ENCODE data around the gene CD82.

The CD82 gene

DNA sequence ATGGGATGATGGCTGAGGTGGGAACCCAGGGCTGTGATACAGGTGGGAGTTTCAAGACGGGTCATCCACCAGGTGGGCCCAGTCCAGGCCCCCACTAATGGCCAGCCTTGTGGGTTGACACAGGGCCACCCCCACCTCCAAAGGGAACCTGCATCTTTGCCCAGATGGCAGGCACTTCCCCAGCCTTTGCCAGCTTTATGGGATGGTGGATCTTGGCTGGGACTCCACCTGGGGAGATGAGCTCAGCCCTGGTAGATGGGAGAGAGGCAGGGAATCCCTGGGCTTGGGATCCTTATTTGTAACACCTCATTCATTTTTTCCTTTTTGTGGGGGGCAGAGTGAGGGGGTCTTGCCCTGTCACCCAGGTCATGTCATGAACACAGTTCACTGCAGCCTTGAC, 33.4 kb downstream of the CD82 start:
- DNase-seq (ENCODE audit: low spot score) = no peak

DNA sequence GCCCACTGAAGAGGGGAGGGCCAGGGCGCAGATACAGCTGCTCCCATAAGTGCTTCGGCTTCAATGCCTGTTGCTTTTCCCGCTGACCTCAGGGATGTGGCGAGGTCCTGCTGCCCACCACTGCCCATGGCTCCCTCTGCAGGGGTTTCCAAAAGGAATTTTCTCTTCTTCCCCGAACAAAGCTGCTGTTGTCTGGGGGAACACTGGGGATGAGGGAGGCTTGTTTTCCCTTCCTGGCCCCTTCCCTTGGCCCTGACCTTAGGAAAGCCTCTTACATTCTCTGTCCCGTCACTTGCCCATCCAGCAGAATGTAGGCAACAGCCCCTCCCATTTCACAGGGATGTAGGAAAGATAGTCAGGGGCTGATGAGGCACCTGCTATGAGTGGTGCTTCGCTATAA, 34.8 kb downstream of the CD82 start:
- no peak for DNase-seq (ENCODE audit: low spot score)

DNA sequence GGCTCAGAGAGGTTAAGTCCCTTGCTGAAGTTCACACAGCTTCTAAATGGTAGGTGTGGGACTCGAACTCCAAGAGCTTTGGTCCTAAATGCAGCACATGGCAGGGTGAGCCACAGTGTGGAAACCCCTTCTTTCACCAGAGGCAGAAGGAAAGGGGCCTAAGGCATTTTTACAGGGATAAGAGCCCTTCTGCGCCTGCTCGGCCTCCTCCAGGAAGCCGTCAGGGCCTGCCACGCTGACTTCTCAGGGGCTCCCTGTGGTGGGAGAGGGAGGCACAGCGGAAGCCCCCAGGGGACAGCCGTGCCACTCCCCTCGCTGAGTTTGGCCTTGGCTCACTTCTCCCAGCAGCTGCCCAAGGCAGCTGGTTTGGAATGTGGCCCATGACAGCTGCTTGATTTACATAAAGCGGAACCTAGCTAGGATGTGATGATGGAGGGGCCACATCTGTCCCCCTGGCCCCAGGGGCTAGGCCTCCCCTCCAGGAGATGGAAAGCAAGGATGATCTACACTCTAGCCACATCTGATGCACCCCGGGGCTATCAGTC, 35.4 kb downstream of the CD82 start:
- no peak for DNase-seq (ENCODE audit: low spot score)

DNA sequence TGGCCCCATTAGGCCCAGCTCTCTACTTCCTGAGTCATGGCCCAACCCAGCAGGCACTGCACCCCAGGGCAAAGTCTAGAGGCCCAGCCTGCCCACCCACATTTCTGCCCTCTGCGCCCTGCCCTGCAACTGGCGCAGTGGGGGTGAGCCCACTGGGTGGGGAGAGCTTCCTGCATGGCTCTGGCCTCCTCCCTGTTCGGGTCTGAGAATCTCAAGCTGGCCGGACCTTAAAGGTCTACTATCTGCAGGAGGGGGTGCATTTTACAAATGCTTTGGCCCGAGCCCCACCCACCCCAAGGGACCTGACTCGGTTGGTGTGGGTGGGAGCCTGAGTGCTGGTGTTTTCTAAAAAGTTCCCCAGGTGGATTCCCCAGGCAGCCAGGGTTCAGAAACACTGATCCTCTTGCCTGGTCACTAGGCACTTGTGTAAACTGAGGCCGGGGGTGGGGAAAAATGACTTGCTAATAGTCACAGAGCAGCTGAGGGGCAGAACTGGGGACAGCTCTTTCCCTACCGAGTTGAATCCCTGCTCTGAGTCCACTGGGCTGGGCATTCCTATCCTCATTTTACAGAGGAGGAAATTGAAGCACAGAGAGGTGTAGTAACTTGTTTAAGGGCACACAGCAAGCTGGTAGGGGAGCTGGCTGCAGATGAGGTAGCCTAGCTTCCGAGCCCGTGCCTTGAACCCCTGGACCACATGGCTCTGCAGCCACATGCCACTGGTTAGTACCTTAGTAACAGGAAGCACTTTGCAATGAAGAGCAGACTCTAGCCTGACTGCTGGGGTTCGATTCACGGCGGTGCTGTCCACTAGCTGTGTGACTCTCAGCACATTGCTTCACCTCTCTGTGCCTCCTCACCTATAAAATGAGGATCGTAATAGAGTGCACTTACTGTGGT, 36.3 kb downstream of the CD82 start:
- no peak for DNase-seq (ENCODE audit: low spot score)

DNA sequence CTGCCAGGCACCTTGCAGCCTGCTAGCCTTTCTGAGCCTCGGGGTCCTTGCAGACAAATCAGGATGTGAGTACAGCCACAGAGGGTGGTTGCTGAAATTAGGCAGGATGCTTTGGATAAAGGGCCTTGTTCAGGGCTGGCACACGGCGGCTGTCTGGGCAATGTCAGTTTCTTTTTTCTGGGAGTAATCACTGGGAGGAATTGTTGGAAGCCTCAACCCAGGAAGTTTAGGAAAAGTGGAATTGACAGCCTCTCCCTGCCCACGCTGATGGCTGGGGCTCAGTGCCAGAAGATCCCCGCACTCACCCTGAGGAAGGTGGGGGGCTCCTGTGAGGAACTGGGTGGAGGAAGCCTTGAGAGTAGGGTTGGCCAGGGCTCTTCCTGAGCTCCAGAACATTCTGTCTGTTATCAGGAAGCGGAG, 37.4 kb downstream of the CD82 start:
- no peak for DNase-seq (ENCODE audit: low spot score)

DNA sequence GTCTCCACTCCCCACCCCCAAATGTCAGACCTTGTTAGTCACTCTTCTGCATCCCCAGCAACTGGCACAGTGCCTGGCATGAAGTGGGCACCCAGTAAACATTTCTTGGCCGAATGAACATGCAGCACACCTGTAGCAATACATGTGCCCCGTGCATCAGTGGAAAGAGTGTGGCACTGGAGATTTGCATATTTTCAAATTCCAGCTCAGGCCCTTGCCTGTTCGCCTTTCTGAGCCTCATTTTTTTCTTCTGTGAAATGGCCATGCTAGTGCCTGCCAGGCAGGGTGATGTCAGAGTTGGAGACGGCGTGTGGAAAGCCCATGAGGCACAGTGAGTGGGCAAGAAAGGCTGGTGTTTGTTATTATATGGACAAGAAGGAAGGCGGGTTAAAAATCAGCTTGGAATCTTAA, 38.7 kb downstream of the CD82 start:
- DNase-seq (ENCODE audit: low spot score) = no peak

DNA sequence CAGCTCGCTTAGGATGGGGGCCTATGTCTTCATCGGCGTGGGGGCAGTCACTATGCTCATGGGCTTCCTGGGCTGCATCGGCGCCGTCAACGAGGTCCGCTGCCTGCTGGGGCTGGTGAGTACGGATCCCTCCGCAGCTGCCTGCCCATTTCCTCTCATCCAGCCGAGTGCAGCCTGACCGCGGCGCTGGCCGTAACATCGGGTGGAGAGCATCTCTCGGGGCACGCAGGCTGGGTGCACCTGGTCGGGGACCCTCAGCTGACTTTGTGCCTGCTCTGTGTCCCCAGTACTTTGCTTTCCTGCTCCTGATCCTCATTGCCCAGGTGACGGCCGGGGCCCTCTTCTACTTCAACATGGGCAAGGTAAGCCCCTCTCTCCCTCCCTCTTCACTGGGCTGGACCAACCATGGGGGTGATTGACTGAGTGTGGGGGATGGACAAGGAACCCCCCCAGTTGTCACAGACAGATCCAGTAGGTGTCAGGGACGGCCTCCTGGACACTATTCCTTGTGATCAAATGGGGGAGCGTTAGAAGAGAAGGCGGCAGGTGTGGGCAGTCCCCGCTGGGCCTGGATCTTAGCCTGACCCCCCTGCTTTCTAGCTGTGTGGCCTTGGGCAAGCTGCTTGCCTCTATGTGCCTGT, 39.7 kb downstream of the CD82 start:
- DNase-seq (ENCODE audit: low spot score) = no peak

DNA sequence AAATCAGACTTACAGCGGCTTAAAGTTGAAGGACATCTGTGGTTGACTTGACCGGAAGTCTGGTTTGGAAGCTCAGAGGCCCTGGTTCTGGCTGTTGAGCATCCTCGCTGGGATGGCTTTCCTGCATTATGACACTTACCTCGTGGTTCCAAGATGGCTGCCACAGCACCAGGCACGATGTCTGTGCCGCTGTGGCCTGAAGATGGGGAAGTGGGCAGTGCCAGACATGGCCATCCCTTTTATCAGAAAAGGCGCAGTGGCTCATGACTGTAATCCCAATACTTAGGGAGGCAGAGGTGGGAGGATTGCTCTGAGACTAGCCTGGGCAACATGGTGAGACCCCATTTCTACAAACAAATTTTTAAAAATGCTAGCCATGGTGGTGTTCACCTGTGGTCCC, 40.5 kb downstream of the CD82 start:
- no peak for DNase-seq (ENCODE audit: low spot score)

DNA sequence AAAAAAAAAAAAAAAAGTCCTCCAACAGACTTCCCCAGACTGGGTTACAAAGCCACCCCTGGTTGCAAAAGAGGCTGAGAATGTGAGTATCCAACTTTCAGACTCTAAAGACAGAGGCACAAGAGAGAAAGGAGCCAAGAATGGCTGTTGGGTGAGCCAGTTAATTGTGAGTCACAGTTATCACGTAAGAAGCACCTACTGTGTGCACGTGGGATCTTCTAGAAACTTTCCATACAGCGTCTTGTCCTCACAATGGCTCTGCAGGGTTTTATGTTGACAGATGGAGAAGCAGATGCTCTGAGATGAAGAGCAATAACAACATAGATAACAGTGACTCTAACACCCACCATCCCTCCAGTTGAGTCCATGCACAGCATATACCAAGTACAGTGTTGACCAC, 41.0 kb downstream of the CD82 start:
- DNase-seq (ENCODE audit: low spot score) = no peak

DNA sequence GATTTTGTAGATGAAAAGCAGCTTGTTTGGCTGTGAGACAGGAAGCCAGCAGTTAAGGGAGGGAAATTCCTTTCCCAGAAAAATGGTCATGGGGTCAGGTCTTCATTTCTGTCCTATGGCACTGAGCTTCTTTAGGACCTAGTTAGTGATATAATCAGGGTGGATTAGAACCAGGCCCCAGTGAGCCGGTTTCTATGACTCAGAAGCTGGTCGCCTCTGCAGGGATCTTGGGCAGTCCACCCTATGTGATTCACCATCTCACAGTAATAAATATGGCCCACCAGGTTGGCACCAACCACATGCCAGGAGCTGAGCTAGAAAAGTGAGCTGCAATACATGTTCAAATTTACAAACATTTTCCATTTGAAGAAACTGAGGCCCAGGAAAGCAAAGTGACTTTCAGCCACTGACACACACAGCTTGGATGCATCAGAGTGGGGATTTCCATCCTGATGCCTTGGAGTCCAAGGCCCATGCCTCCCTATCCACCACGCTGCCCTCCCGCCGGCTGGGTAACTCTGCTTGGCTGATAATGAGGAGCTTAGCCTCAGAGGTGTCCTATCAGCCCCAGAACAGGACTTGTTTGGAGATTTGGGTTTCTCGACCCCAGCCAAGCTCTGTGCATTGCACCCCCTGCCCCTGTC, 42.0 kb downstream of the CD82 start:
- no peak for DNase-seq (ENCODE audit: low spot score)

DNA sequence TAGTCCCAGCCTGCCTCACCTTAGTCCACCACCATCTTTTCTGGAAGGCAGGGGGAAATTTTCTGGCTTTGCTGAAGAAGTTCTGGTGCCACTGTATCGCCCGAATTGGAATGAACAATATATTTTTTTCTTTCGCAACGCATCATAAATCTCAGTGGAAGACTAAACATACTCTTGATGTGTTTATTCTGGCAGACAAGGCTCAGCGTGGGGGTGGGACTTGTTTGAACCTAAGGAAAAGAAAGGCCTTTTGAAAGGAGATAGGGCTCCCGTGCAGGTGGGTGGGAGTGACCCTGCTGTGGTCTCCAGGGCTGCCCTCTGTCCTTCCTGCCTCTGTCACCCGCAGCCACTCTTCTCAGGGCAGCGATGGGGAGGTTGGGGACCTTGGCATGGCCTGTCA, 42.5 kb downstream of the CD82 start:
- no peak for DNase-seq (ENCODE audit: low spot score)

DNA sequence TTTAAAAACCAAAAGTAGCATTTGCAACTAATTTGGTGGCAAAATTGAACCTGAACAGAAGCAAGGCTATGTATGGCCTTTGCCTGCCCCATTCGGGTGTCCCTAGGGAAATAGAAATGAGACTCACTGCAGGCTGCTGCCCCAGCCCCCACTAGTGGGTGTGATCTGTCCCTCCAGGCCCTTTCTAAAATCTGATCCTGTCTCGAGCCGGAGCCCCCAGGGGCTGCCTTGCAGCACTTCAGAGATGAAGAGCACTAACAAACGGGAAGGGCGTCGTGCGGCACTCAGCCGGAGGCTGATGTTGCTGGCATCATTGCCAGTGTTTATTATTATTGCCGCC, 43.2 kb downstream of the CD82 start:
- no peak for DNase-seq (ENCODE audit: low spot score)

DNA sequence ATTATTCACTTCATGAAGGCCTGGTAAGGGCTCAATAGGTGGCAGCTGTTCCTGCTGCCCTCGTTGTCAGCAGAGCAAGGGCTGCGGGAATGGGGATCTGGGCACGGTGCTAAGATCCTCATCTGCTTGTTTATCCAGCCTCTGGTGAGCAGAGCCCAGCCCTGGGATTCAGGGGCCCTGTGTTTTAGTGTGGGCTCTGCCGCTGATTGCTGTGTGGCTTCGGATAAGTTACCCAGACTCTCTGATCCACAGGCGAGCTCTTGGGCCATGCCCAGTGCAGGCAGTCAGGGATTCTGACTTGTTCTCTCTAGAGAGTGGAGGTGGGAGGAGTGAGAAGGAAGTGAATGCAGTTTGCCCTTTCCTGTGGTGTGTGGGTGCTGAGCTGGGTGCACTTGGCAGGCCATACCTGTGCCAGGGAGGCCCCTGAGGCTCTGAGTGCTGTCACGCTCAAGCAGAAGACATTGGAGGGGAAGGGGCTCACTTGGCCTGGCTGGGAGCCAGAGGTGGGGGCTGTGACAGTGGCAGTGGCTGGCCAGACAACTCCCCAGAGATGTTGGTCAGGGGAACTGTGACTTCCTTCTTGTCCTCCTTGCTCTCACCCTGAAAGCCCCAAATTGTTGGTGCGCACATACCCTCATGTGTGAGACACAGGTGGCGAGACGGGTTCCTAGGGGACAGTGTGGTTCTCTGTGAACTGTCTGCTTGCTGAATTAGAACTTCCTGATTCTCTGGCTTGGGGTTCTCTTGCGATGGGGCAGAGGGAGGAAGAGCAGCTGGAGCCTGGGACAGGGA, 43.7 kb downstream of the CD82 start:
- DNase-seq (ENCODE audit: low spot score) = no peak

DNA sequence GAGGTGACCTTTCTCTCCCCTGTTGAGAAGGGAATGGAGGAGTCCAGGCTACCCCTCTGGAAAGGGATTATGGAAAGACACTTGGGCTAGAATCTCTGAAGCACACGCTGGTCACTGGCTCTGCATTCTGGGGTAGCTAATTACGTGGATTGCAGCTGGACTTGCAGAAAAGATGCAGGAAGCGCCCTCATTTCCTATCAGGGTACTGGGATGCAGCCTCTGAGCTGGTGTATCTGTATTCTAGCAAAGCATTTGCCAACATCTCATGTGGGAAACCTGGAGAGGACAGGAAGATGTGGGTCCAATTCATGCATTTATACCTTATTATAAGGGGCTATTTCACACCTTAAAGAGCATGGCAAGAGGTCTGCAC, 44.3 kb downstream of the CD82 start:
- no peak for DNase-seq (ENCODE audit: low spot score)

DNA sequence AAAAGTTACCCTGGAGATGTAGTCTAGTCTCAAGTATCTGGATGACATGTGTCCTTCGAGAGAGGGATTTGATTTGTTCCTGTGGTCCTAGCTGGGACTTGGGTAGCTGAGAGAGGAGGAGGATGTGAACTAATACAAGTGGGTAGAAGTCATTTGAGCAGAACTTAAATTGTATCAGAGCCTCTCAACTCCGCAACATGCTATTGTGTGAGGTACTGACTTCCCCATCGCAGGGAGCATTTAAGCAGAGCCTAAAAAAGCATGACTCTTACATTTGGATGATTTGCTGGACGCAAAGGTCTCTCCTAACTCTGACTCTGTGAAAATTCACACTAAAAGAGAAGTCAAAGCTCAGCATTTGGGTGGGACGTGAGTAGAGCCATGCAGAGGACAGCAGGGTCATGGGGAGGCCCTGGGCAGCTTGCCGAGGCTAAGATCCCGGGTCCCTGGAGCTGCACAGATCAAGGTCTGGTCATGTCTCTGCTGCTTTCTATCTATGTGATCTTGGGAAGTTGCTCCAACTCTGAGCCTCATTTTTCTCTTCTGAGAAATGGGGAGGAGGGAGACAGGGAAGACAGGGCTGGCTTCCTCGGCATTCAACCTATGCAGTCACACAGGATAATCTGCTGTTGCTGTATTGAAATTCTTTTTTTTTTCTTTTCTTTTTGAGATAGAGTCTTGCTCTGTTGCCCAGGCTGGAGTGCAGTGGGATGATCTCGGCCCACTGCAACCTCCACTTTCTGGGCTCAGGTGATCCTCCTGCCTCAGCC, 44.9 kb downstream of the CD82 start:
- no peak for DNase-seq (ENCODE audit: low spot score)

DNA sequence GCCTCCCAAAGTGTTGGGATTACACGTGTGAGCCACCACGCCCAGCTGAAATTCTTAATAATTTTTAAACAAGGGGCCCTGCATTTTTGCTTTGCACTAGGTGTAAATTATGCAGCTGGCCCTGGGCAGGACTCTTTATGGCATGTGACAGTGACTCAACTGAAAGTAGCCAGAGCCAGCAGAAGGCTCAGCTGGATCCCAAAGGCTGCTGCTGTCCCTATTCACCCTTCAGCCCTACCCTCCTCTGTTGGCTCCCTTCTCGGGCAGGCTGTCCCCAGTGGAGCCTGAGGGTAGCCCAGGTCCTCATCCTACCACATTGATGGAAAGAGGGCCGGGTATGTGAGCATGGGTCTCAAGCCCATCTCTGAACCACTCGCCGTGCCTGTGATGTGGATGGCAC, 45.6 kb downstream of the CD82 start:
- DNase-seq (ENCODE audit: low spot score) = no peak

DNA sequence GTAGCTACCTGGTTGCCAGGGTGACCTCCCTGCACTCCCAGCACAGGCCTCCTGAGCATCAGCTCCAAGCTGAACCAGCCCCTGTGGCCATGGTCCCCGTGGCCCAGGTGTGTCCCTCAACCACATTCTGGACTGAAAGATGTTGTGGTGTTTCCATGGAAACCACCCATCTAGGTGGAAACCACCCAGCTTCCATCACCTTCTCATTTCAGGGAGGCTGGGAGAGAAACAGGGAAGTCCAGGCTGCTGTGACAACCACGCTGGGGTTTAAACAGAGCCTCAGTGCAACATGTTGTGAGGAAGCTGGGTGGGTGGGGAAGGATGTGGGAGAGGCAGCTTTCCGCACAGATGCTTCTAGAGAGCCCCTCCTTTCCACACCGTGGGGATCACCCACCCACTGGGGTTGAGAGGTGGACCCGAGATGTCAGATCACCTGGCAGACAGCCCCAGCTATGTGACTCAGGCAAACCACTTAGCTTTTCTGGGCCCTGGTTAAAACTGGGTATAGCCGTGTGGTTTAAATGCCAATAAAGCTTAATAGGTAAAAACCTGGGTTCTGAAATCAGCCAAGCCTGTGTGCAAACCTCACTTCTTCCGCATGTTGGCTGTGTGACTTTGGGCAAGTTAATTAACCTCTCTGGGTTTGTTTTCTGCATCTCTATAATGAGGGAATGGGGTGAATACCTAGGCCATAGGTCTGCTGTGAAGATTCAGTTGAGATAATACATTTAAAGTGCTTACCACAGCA, 46.4 kb downstream of the CD82 start:
- DNase-seq (ENCODE audit: low spot score) = no peak

DNA sequence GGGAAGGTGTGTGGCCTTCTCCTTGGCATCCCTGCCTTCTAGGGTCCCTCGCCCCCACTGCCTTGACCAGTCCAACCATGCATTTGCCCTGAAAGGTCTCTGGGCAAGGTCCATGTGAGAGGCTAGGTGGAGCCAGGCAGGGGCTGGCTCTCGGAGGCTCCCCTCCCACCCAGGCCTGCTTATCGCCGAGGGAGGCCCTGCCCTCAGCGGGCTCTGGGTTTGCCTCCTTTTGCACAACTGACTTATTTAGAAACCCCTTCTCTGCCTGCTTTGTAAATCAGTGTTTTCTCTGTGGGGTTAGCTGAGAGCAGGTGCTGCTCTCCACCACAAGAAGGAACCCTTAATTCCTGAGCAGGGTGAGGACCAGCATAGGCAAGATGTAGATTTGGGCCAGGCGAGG, 47.7 kb downstream of the CD82 start:
- no peak for DNase-seq (ENCODE audit: low spot score)

DNA sequence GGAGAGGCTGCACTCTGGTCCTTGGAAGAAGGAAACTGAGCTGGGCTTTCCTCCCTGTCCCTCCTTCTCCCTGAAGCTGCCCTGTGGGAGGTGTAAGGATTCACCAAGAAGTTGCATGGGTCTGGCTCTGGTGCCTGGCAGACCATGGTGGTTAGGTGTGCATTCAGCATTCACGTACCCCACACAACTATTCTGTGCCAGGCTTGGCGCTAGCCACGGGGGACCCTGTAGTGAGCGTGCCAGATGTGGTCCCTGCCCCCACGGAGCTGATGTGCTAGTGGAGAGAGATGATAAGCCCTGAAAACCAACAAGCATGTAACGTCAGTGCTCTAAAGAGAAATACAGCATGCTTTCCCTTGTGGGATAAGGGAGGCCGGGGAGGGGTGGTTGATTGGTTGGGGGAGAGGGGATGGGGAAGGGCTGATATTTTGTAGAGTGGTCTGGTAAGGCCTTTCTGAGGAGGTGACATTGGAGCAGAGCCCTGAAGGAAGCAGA, 48.9 kb downstream of the CD82 start:
- DNase-seq (ENCODE audit: low spot score) = no peak

Data from SK-N-DZ (cell line).